Measurements from ENCODE around the gene TEX48.

TEX48 gene

GRCh38 chr9:114674076-114674797 lies 7.8 kb downstream of the TEX48 start:
- no peak for DNase-seq
- intact Hi-C loops (cut with DNase I), result no loop called here

DNA sequence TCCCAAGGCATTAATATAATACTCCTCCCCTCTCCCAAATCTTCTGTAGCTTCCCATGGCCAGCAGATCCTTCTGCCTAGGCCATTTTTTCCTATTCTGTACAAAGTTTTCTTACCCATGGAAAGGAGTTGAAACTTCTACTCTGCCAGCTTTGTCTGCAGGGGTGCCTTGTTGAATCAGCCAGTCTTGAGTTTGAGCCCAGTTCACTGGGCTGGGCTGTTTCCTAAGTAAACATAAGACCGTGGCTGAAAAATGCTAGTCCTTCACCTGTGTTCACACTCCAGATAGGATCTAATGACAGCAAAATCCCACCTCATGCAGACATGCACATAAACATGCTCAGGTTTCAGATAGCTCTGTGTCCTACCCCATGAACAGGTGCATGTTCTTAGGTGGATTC lies 10.4 kb downstream of the TEX48 start:
- DNase-seq, result no peak

DNA sequence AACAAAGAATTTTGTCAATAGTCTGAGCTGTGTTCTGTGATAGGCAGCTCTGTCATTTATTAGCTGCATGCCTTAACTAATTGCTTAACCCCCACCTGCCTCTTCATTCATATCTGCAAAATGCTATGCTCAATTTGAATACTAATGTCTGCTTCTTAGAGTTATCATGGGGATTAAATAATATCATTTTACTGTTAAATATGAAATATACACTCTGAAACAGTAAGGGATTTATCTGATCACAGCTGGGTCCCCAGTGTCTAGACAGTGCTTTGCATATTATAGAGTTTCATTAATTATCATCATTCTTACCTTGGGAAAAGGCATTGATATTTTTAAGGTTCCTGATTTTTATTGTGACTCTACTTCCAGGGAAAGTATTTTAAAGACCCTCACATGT lies 12.0 kb downstream of the TEX48 start:
- intact Hi-C loops (cut with DNase I), result no loop called here
- no peak for DNase-seq

More for the DNA sequence above, 10.4 kb downstream of the TEX48 start:
- intact Hi-C loops (cut with DNase I), result no loop called here

DNA sequence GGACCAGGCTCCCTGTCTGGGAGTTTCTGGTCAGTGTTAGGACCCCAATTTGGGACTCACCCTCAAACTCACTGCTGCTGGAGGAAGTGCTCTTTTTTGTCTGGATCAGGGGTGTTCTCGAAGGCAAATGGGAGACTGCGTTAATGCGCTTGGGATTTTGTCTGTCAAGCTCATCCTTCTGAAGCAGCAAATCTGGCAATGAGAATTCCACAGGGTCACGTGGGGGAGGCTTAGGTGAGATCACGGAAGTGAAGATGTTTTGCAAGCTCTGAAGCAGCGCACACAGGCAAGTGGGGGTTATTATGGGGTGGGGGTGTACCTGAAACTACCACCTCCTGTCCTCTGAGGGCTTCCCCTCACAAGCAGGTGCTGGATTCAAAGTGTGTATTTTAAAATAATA lies 13.8 kb downstream of the TEX48 start:
- DNase-seq, result no peak
- intact Hi-C loops (cut with DNase I), result no loop called here

DNA sequence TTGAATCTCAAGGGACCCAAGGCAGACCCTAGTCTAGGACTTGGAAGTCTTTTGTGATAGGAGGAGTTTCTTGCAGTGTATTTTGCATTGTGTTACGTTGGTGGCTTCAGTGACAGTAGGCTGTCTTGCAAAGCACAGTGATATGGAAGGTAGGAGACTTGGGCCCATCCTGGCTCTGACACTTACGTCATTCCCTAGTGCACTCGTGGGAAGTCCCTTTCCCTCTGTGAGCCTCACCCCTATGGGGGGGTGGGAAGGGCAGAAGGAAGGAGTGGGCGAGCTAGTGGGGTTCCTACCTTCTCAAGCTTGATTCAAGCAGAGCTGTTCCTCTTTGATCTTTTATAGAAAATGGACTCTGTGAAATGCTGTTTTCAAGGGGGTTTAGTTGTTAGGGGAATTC lies 15.1 kb downstream of the TEX48 start:
- no peak for DNase-seq
- intact Hi-C loops (cut with DNase I), result no loop called here

- intact Hi-C loops (cut with DNase I), result no loop called here
- no peak for DNase-seq
Measured at GRCh38 chr9:114666401-114666800, 15.6 kb downstream of the TEX48 start.

DNA sequence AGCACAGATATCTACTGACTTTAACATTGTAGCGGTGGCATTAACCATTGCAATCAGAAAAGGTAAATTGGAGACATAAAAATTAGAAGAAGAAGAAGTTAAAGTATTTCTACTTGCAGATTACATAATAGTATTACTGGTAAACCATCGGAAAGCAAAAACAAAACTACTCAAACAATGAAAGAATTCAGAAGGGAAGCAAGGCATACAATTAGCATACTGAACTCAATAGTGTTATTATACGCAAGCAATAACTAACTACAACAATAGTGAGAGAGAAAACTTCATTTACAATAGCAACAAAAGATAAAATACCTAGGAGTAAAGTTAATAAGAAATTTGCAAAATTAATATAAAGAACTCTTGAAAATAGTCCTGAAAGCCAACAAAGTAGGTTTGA lies 17.8 kb downstream of the TEX48 start:
- intact Hi-C loops (cut with DNase I), result loop anchor here (5.0 kb wide), 1 partner anchor 348 kb away; no protein-coding TSS in a partner anchor
- DNase-seq, result no peak

GRCh38 chr9:114662081-114662989 lies 19.7 kb downstream of the TEX48 start:
- intact Hi-C loops (cut with DNase I), result loop anchor here (2.0 to 5.0 kb wide), 2 partner anchors 248 to 350 kb away; no protein-coding TSS in a partner anchor

GRCh38 chr9:114657705-114658104 lies 24.3 kb downstream of the TEX48 start, which contains the start of gene TEX53:
TSS of gene TEX53 (minus strand) at chr9:114657805. CDS start at chr9:114657774, 31 bp downstream.
- intact Hi-C loops (cut with DNase I), result loop anchor here (10.0 kb wide), 1 partner anchor 73 kb away; the partner anchor contains the start of gene ATP6V1G1
- no peak for DNase-seq

More at GRCh38 chr9:114662081-114662989, 19.7 kb downstream of the TEX48 start:
- DNase-seq, result peak in 6 of 10 donors; percentile 20 to 89 (median 58)

DNA sequence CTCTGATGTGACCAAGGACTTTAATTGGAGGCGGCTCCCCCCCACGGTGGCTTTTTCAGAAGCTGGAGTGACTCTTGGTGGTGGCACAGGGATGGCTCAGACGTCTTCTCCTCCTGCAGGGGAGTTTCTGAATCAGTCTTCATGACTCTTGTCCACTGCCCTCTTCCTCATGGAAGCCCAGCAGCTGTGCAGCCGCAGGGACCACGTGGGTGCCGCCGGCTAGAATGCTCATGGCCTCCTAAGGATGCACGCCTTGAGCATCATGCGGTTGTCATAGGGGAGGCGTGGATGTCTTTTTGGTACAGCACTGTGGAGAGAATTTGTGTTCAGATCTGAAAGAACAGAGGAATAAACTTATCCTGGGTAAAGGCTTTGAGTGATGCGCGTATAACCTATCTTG lies 25.7 kb downstream of the TEX48 start:
- intact Hi-C loops (cut with DNase I), result loop anchor here (10.0 kb wide), 1 partner anchor 72 kb away; the partner anchor contains the start of gene ATP6V1G1
- DNase-seq, result no peak

- DNase-seq, result no peak
Measured at GRCh38 chr9:114655689-114656088, 26.3 kb downstream of the TEX48 start.

DNA sequence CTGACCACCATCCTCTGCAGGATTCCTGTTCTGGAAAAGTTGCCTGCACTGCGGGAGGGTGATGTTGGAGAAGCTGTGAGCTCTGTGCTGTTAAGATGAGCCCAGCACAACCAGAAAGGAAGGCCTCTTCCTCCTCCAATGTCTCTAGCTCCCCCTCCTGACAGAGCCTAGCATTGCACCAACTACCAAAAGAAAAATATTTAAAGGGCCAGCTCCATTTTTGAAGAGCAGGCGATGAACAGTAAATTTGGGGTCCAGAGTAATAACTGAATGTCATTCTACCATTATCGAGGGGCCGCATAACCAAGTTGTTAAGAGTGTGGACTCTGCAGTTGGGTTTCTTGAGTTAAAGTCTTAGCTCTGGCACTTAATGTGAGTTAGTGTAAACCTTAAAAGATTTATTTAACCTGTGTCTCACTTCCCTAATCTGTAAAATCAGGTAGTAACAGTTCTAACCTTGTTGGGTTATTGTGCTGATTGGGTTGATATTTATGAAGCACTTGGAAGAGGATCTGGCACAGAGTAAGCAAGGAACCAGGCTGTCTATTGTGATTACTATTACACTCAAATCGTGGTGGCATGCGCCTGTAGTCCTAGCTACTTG lies 28.3 kb downstream of the TEX48 start:
- intact Hi-C loops (cut with DNase I), result loop anchor here (1.0 to 10.0 kb wide), 5 partner anchors 69 to 315 kb away; partner anchors contain the start of gene ATP6V1G1
- peak in 7 of 10 donors; percentile 25 to 86 (median 70) for DNase-seq

More at GRCh38 chr9:114655689-114656088, 26.3 kb downstream of the TEX48 start:
- intact Hi-C loops (cut with DNase I), result loop anchor here (10.0 kb wide), 1 partner anchor 71 kb away; the partner anchor contains the start of gene ATP6V1G1

DNA sequence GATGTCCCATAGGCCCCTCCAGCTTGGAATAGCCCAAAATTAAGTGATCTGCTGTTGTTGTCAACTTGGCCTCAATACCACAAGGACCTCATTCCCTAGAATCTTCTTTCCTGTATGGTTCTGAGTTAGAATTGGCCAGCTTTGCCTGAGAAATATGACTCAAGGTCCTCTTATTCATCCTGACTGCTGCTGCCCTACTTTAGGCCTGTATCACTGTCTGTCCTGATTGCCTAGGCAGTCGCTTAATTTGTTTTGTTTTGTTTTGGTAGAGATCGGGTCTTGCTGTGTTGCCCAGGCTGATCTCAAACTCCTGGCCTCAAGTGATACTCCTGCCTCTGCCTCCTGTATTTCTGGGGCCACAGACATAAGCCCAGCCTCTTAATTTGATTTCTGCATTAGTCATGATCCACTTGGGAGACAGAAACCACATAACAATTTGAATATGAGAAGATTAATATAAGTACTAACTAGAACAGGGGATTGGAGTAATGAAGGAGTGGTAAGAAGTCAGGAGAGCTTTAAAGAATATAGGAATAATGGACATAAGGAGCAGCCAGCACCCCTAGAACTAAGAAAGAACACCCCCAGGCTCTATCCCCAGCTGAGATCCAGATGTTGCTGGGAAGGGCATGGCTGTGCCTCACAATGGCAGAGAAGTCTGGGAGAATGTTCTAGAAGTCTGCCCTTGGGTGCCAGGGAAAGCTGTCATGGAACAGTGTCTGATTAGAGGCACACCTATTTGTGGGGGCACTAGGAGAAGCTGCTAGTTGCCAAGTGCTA lies 29.0 kb downstream of the TEX48 start:
- DNase-seq, result no peak
- intact Hi-C loops (cut with DNase I), result loop anchor here (1.0 to 10.0 kb wide), 5 partner anchors 68 to 314 kb away; partner anchors contain the start of gene ATP6V1G1

DNA sequence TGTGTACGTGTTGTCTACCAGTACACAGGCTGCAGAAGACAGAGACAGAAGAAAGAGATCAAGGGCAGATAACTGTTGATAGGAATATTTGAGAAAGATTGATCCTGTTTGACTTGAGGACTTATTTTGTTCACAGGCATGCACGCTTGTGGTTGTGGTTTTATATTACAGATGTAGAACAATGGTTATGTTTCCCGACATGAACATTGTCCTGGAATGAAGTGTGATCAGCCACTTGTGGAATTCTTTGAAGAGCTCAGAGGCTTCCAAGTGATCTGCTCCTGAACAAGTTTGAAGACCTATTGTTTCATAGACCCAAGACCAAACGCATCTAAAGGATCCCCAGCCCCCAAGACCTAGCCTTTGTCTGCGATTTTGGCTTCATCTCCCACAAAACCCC lies 38.1 kb downstream of the TEX48 start:
- intact Hi-C loops (cut with DNase I), result no loop called here
- no peak for DNase-seq

DNA sequence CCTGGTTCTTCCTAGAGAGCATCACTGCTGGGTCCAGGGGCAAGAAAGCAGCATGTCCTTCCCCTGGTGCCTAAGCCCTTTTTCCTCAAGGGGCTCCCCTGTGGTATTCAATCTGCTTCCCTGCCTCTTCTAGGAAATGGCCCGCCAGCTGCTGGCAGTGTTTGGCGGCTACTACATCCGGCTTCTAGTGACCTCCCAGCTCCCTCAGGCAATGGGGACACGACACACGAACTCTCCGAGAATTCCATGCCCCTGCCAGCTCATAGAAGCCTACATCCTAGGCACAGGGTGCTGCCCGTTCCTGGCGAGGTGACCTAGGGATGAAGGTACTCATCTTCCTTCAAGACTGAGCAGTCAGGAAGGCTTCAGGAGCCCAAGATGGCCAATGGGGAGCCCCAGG lies 39.0 kb downstream of the TEX48 start:
- DNase-seq, result no peak
- intact Hi-C loops (cut with DNase I), result no loop called here

DNA sequence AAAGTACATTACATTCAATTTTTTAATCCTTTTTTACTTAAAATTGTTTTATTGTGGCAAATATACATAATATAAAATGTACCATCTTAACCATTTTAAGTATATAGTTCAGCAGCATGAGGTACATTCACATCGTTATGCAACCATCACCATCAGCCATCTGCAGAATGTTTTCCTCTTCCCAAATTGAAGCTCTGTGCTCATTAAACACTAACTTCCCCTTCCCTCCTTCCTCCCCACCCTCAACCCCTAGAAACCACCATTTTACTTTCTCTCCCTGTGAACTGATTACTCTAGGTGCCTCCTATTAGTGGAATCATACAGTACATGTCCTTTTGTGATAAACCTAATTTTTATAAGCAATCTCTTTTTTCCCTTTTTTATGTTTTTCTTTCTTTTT lies 40.0 kb downstream of the TEX48 start:
- DNase-seq, result no peak
- intact Hi-C loops (cut with DNase I), result no loop called here

- intact Hi-C loops (cut with DNase I), result no loop called here
- DNase-seq, result no peak
Measured at GRCh38 chr9:114638404-114638803, 43.6 kb downstream of the TEX48 start.

DNA sequence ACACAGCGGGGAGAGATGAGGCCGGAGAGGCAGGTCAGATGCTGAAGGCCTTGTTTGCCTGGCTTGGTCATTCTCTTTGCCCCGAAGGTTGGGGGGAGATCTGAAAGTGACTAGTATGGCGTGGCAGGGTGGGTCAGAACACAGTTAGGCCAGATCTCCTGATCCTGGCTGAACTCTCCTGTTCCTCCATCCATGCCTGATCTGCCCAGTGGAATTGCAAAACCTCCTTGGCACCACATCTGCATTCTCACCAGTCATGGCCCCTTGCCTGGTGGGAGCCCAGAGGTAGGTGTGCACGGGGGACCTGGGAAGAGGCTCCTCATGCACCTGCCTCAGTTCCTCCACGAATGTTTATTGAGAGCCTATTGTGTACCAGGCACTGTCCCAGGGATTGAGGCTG lies 47.6 kb downstream of the TEX48 start:
- intact Hi-C loops (cut with DNase I), result no loop called here
- DNase-seq, result no peak

DNA sequence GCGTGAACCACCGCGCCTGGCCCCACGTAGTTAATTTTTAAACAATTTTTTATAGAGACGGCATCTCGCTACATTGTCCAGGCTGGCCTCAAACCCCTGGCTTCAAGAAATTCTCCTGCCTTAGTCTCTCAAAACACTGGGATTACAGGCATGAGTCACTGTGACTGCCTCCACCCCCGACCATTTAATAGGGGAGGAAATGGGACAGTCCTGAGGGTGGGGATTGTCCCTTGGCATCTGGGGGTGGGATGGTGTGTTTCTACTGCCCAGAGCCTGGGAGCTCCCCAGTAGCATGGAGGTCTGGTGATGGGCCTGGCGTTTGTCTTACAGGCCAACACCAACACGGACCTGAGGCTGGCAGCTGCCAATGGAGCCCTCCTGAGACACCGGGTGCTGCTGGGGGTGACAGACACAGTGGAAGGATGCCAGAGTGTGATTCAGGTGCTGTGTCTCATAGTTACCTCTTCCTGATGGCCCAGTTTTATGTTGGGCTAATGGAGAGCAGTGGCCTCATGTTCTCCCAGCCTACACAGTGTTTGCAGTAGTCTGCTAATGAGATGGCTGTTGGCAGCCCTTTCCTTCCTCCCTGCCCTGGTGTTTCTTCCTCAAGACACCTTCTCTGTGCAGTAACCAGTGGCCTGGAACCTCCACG lies 48.4 kb downstream of the TEX48 start:
- intact Hi-C loops (cut with DNase I), result no loop called here
- no peak for DNase-seq

Measured in posterior cingulate gyrus (tissue), 11 donors.